CD14-positive monocyte (primary cell): ENCODE results near the gene ADAMTS9. TPM values are rescaled to one million over a fixed set of nuclear protein-coding genes. Genes with fewer than 3 reads are reported as not detected.

Source experiments
- DNase-seq, 3 donors: peaks; one replicate each; pipeline ENCODE4 v3.0.0-alpha.2; 2011 to 2022
- H2AFZ ChIP-seq: 2 replicates; pipeline ENCODE4 v1.6.0; 2012; ENCODE audit warnings: mild to moderate bottlenecking, low read depth, low read length, inconsistent platforms; ENCODE audit not compliant: insufficient read depth, poor library complexity, severe bottlenecking
- H3K27ac ChIP-seq, 2 donors: 1 replicate in 1 of 2; 2 replicates in 1 of 2; pipeline ENCODE4 v1.5.1; 2012 to 2013; ENCODE audit warnings: low read length in 2 of 2, control low read depth in 1 of 2, inconsistent platforms in 1 of 2, low read depth in 1 of 2, mild to moderate bottlenecking in 1 of 2
- H3K27me3 ChIP-seq, 2 donors: one replicate each; pipeline versions ENCODE4 v1.6.0 to v1.6.1; 2011 to 2013; ENCODE audit warnings: low read length in 2 of 2; ENCODE audit not compliant: control insufficient read depth in 2 of 2, insufficient read depth in 2 of 2
- H3K36me3 ChIP-seq, 2 donors: replicated peaks in 1 of 2; 1 replicate in 1 of 2; 2 replicates in 1 of 2; pipeline versions ENCODE4 v1.5.1 to v1.6.1; 2012 to 2013; ENCODE audit warnings: low read length in 2 of 2, control low read depth in 1 of 2, inconsistent platforms in 1 of 2, mild to moderate bottlenecking in 1 of 2; ENCODE audit not compliant: insufficient read depth in 2 of 2, control insufficient read depth in 1 of 2
- H3K4me1 ChIP-seq, 2 donors: 1 replicate in 1 of 2; 2 replicates in 1 of 2; pipeline versions ENCODE4 v1.5.1 to v1.6.1; 2012 to 2013; ENCODE audit warnings: low read length in 2 of 2, control low read depth in 1 of 2, inconsistent platforms in 1 of 2, mild to moderate bottlenecking in 1 of 2, moderate library complexity in 1 of 2; ENCODE audit not compliant: insufficient read depth in 2 of 2, control insufficient read depth in 1 of 2
- H3K4me2 ChIP-seq: replicated peaks from 2 replicates; pipeline ENCODE3; 2012; ENCODE audit warnings: low read length, moderate library complexity, mild to moderate bottlenecking; ENCODE audit not compliant: poor library complexity, severe bottlenecking; ENCODE audit errors: extremely low read depth
- H3K4me3 ChIP-seq, 3 experiments: fragments of 200-600 bp in 1 of 3; sonication (generic) in 1 of 3; replicated peaks in 1 of 3; 1 replicate in 2 of 3; 2 replicates in 1 of 3; pipeline ENCODE4 v1.5.1; 2011 to 2013; ENCODE audit warnings: low read length in 3 of 3, mild to moderate bottlenecking in 3 of 3, control low read depth in 2 of 3, low read depth in 2 of 3, inconsistent platforms in 1 of 3, moderate library complexity in 1 of 3
- H3K79me2 ChIP-seq: 2 replicates; pipeline ENCODE4 v1.6.0; 2012; ENCODE audit warnings: mild to moderate bottlenecking, control low read depth, inconsistent platforms, low read length, moderate library complexity; ENCODE audit not compliant: insufficient read depth
- H3K9ac ChIP-seq: 2 replicates; pipeline ENCODE4 v1.6.0; 2017; ENCODE audit warnings: low read length, mild to moderate bottlenecking; ENCODE audit not compliant: insufficient read depth, poor library complexity, severe bottlenecking
- H3K9me3 ChIP-seq, 2 donors: replicated peaks in 1 of 2; 1 replicate in 1 of 2; 2 replicates in 1 of 2; pipeline versions ENCODE4 v1.5.1 to v1.6.1; 2012 to 2013; ENCODE audit warnings: low read length in 2 of 2, control low read depth in 1 of 2; ENCODE audit not compliant: control insufficient read depth in 1 of 2, insufficient read depth in 1 of 2
- H4K20me1 ChIP-seq: 2 replicates; pipeline ENCODE4 v1.6.0; 2012; ENCODE audit warnings: mild to moderate bottlenecking, low read length, control low read depth, moderate library complexity; ENCODE audit not compliant: insufficient read depth
- H3K27ac Mint-ChIP-seq, 7 donors: one replicate each; pipeline ENCODE4 v1.8.0; 2020; ENCODE audit warnings: mild to moderate bottlenecking in 7 of 7, mixed read lengths in 7 of 7, moderate library complexity in 6 of 7, inconsistent platforms in 2 of 7
- H3K27me3 Mint-ChIP-seq, 3 donors: one replicate each; pipeline ENCODE4 v1.8.0; 2021 to 2022; ENCODE audit warnings: low read depth in 3 of 3, mild to moderate bottlenecking in 3 of 3, mixed read lengths in 3 of 3, moderate library complexity in 3 of 3, inconsistent platforms in 1 of 3
- H3K36me3 Mint-ChIP-seq, 2 donors: one replicate each; pipeline ENCODE4 v1.8.0; 2020; ENCODE audit warnings: mixed read lengths in 2 of 2, inconsistent platforms in 1 of 2, mild to moderate bottlenecking in 1 of 2
- H3K4me1 Mint-ChIP-seq: one replicate; pipeline ENCODE4 v1.8.0; 2020; ENCODE audit warnings: mild to moderate bottlenecking, mixed read lengths
- H3K4me3 Mint-ChIP-seq, 2 donors: one replicate each; pipeline ENCODE4 v1.8.0; 2020; ENCODE audit warnings: mild to moderate bottlenecking in 2 of 2, mixed read lengths in 2 of 2, moderate library complexity in 1 of 2
- H3K9me3 Mint-ChIP-seq, 7 donors: one replicate each; pipeline ENCODE4 v1.8.0; 2020 to 2022; ENCODE audit warnings: mixed read lengths in 7 of 7, mild to moderate bottlenecking in 6 of 7, moderate library complexity in 6 of 7, inconsistent platforms in 2 of 7
- WGBS: methylation state at CpG from one replicate; pipeline ENCODE4 v1.1.5; 2013; ENCODE audit warnings: missing lambda C conversion rate; ENCODE audit not compliant: insufficient coverage; 5-methylcytosine and 5-hydroxymethylcytosine counted together
- intact Hi-C, 2 donors: fragments of 100-400 bp; cut with micrococcal nuclease; formaldehyde crosslinking; loops; one replicate each; pipeline versions ENCODE4 v1.15.0 to v1.15.1; 2023
- polyA plus RNA-seq, 3 donors: library from polyadenylated mRNA; depleted of rRNA in 1 of 3; unstranded in 2 of 3; stranded (reverse) in 1 of 3; fragments of 300-500 nt in 2 of 3; fragments of >200 nt in 1 of 3; fragmentation: Illumina TruSeq in 2 of 3; gene quantifications; 1 replicate in 2 of 3; 2 replicates in 1 of 3; pipeline ENCODE4 v1.2.3, GENCODE V29; 2012 to 2021
- TF ChIP-seq, protein P1 (sequence below): fragments of 200-600 bp; IDR thresholded peaks from one replicate; pipeline ENCODE4 v1.8.0; 2022; ENCODE audit warnings: antibody characterized with exemption, mild to moderate bottlenecking

Gene ADAMTS9
- polyA plus RNA-seq, 3 donors, result not detected

DNA sequence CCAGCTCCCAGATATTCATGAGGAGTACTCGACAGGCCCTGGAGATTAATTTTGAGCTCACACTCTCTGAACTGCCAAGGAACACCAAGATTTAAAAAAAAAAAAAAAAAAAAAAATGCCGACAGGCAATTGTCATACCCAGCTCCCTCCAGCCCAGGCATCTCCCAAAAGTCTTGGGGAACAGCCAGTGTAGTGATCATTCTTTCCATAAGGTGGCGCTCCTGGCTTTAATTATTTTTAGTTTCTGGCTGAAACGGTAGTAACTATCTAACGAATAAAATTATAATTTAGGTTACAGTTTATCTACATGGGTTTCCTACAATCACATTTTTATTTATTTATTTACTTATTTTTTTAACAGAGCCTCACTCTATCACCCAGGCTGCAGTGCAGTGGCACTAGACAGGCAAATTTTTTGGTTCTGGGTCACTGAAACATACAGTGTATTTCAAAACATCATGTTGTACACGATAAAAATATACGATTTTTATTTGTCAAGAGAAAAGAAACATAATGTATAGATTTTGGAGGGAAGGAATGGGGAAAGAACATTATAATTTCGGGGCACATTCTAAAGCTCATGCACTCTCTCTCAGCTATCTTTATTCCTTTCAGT, 157.3 kb downstream of the ADAMTS9 start:
- Histone ChIP-seq H3K4me1 (no peaks in the 10 kb centered on the region), H3K27ac (no peak overlapping the region), H3K36me3 (no peaks in the 10 kb centered on the region), H3K9me3 (no peaks in the 10 kb centered on the region), H3K79me2 (no peaks in the 10 kb centered on the region), H2AFZ (no peak overlapping the region), H4K20me1 (no peaks in the 10 kb centered on the region), H3K27me3 (no peaks in the 10 kb centered on the region), H3K4me2 (no peak overlapping the region), H3K9ac (no peak overlapping the region), H3K4me3 (no peak overlapping the region)
- DNase-seq, result no peak
- Mint-ChIP-seq H3K27ac (no peak overlapping the region), H3K36me3 (no peaks in the 10 kb centered on the region), H3K9me3 (no peaks in the 10 kb centered on the region), H3K27me3 (peaks cover 2 to 5% (median 2%) of the 10 kb centered on the region in 3 donors), H3K4me3 (no peak overlapping the region), H3K4me1 (no peaks in the 10 kb centered on the region)
- TF ChIP-seq, protein P1, sequence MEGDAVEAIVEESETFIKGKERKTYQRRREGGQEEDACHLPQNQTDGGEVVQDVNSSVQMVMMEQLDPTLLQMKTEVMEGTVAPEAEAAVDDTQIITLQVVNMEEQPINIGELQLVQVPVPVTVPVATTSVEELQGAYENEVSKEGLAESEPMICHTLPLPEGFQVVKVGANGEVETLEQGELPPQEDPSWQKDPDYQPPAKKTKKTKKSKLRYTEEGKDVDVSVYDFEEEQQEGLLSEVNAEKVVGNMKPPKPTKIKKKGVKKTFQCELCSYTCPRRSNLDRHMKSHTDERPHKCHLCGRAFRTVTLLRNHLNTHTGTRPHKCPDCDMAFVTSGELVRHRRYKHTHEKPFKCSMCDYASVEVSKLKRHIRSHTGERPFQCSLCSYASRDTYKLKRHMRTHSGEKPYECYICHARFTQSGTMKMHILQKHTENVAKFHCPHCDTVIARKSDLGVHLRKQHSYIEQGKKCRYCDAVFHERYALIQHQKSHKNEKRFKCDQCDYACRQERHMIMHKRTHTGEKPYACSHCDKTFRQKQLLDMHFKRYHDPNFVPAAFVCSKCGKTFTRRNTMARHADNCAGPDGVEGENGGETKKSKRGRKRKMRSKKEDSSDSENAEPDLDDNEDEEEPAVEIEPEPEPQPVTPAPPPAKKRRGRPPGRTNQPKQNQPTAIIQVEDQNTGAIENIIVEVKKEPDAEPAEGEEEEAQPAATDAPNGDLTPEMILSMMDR, result no peak
- 0% methylated on average over 1 of the region's 8 CpGs for WGBS
- intact Hi-C loops, result no loop called here

DNA sequence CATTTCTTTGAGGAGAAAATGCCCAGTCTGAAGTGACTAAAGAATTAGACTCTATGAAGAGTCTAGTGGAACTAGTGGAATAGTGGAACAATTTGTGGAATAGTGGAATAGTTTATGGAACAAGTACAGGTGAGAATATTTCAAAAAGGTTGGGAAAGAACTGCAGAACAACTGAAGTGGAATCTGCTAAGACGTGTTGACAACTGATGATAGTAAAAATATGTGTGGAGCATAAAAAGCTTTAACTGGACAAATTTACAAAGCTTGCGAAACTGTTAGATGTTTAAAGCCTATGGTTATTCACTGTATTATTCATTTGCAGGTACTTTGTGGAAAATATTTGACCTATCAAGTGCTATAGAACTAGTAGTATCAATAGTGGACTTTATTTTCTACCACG, 164.5 kb downstream of the ADAMTS9 start:
- Histone ChIP-seq H2AFZ (no peak overlapping the region), H3K27me3 (no peaks in the 10 kb centered on the region), H3K27ac (no peak overlapping the region), H3K9ac (no peak overlapping the region), H3K79me2 (no peaks in the 10 kb centered on the region), H3K4me1 (no peaks in the 10 kb centered on the region), H4K20me1 (no peaks in the 10 kb centered on the region), H3K36me3 (no peaks in the 10 kb centered on the region), H3K9me3 (no peaks in the 10 kb centered on the region), H3K4me2 (no peak overlapping the region), H3K4me3 (no peak overlapping the region)
- Mint-ChIP-seq H3K4me1 (no peaks in the 10 kb centered on the region), H3K4me3 (no peak overlapping the region), H3K27ac (no peak overlapping the region), H3K36me3 (no peaks in the 10 kb centered on the region), H3K27me3 (peaks cover 0 to 6% (median 2%) of the 10 kb centered on the region in 3 donors), H3K9me3 (peaks cover 0 to 3% (median 2%) of the 10 kb centered on the region in 7 donors)
- no peak for DNase-seq
- intact Hi-C loops, result no loop called here
- 83% methylated on average over 1 of the region's 3 CpGs for WGBS
- TF ChIP-seq, protein P1, result no peak
